Kidney (tissue), 14 donors: Measurements from ENCODE around the gene TSSK6. TPM values are rescaled to one million over a fixed set of nuclear protein-coding genes. Genes with fewer than 3 reads are reported as not detected.

ENCODE experiments used
- DNase-seq, 5 donors: peaks; one replicate each; pipeline ENCODE4 v3.0.0-alpha.2; 2013 to 2020
- FAIRE-seq: peaks from 2 replicates; lab custom pipeline; 2012; peaks lifted over from hg19 to GRCh38; lab: Jason Lieb, UNC
- H3K27ac ChIP-seq, 2 donors: one replicate each; pipeline ENCODE4 v1.7.0; 2013; ENCODE audit warnings: low read depth in 2 of 2, low read length in 2 of 2, inconsistent platforms in 1 of 2
- H3K27me3 ChIP-seq: one replicate; pipeline ENCODE4 v1.7.1; 2013; ENCODE audit warnings: low read length, inconsistent platforms; ENCODE audit not compliant: control insufficient read depth, insufficient read depth
- H3K36me3 ChIP-seq, 3 donors: one replicate each; pipeline versions ENCODE4 v1.7.0 to v1.7.1; 2013; ENCODE audit warnings: low read length in 3 of 3, control low read depth in 1 of 3, inconsistent platforms in 1 of 3; ENCODE audit not compliant: insufficient read depth in 3 of 3, control insufficient read depth in 2 of 3
- H3K4me1 ChIP-seq, 3 donors: one replicate each; pipeline versions ENCODE4 v1.7.0 to v1.7.1; 2013; ENCODE audit warnings: low read length in 3 of 3, inconsistent platforms in 1 of 3, low read depth in 1 of 3; ENCODE audit not compliant: control insufficient read depth in 2 of 3, insufficient read depth in 2 of 3
- H3K4me3 ChIP-seq, 3 donors: one replicate each; pipeline versions ENCODE4 v1.7.0 to v1.8.1; 2013; ENCODE audit warnings: low read length in 3 of 3, control low read depth in 1 of 3, inconsistent platforms in 1 of 3
- H3K9ac ChIP-seq, 3 donors: one replicate each; pipeline versions ENCODE4 v1.7.0 to v1.7.1; 2013; ENCODE audit warnings: low read length in 3 of 3, control low read depth in 1 of 3, inconsistent platforms in 1 of 3
- H3K9me3 ChIP-seq, 3 donors: one replicate each; pipeline versions ENCODE4 v1.7.0 to v1.7.1; 2013; ENCODE audit warnings: low read length in 3 of 3, control low read depth in 1 of 3, inconsistent platforms in 1 of 3; ENCODE audit not compliant: control insufficient read depth in 2 of 3, insufficient read depth in 1 of 3
- intact Hi-C: fragments of 100-400 bp; cut with DNase I; formaldehyde crosslinking; loops from one replicate; pipeline ENCODE4 v1.11.1; 2022
- polyA plus RNA-seq: library from polyadenylated mRNA; stranded (reverse); fragments of 350-450 nt; fragmentation: Illumina TruSeq; extraction: RNeasy Lipid Tissue Mini Kit (QIAGEN cat#74804); gene quantifications from one replicate; pipeline ENCODE4 v1.2.3, GENCODE V29; 2014; ENCODE audit warnings: low read depth, low replicate concordance; ENCODE audit not compliant: insufficient read depth
- total RNA-seq: library from RNA; stranded (reverse); fragmentation: NEBNext Ultra II Directional; extraction: Animal tissue kit (Norgen Biotek cat#: 25700); gene quantifications from one replicate; pipeline ENCODE4 v1.2.1, GENCODE V29; 2021
- TF ChIP-seq, protein P1 (sequence below): IDR thresholded peaks from 3 replicates; pipeline ENCODE4 v1.5.1; 2012; ENCODE audit warnings: mild to moderate bottlenecking, moderate library complexity, borderline replicate concordance; ENCODE audit not compliant: insufficient read depth; ENCODE audit errors: extremely low read depth
- donor health status: control.
- donor health status: control.
- donor health status: control.
- donor health status: control.
- donor health status: control.
- donor health status: DM: yes; HTN: yes; CAD: no.
- donor health status: Normal renal cell carcinoma (clear cell type).

TSSK6 gene
- total and polyA plus RNA-seq, 2 donors from 2014 or later = 1.4 to 3.7 TPM

DNA sequence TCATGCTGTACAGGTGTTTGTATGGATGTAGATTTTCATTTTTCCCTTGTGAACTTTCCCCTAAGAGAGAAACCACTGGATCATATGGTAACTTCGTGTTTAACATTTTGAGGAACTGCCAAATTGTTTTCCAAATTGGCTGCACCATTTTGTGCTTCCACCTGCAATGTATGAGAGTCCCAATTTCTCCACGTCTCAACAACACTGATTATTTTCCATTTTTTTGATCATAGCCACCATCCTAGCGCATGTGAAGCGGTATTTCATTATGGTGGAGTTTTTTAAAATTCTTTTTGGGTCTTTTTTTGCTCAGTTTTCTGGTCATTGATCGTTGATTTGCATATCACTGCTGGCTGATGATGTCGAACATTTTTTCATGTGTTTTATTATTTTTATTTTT is 5.6 kb upstream of the TSSK6 start:
- Histone ChIP-seq H3K27ac (no peak overlapping the region), H3K4me1 (peaks cover 0 to 3% (median 2%) of the 10 kb centered on the region in 3 donors), H3K27me3 (no peaks in the 10 kb centered on the region), H3K9ac (no peak overlapping the region), H3K9me3 (no peaks in the 10 kb centered on the region), H3K4me3 (no peak overlapping the region), H3K36me3 (peaks cover 0 to 8% (median 4%) of the 10 kb centered on the region in 3 donors)
- no peak for DNase-seq
- intact Hi-C loops = no loop called here
- no peak for FAIRE-seq
- TF ChIP-seq, protein P1, sequence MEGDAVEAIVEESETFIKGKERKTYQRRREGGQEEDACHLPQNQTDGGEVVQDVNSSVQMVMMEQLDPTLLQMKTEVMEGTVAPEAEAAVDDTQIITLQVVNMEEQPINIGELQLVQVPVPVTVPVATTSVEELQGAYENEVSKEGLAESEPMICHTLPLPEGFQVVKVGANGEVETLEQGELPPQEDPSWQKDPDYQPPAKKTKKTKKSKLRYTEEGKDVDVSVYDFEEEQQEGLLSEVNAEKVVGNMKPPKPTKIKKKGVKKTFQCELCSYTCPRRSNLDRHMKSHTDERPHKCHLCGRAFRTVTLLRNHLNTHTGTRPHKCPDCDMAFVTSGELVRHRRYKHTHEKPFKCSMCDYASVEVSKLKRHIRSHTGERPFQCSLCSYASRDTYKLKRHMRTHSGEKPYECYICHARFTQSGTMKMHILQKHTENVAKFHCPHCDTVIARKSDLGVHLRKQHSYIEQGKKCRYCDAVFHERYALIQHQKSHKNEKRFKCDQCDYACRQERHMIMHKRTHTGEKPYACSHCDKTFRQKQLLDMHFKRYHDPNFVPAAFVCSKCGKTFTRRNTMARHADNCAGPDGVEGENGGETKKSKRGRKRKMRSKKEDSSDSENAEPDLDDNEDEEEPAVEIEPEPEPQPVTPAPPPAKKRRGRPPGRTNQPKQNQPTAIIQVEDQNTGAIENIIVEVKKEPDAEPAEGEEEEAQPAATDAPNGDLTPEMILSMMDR = no peak

DNA sequence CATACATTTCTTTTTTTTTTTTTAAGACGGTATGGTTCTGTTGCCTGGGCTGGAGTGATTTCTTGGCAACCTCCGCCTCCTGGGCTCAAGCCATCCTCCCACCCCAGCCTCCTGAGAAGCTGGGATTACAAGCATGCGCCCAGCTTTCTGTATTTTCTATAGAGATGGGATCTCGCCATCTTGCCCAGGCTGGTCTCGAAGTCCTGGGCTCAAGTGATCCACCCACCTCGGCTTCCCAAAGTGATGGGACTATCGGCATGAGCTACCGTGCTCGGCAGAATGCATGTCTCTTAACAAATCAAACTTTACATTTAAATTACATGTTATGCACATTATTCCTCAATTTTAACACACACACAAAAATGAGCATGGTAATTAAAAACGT is 1.9 kb upstream of the TSSK6 start:
- Histone ChIP-seq H3K9me3 (no peaks in the 10 kb centered on the region), H3K36me3 (peaks cover 0 to 5% (median 2%) of the 10 kb centered on the region in 3 donors), H3K4me1 (peaks cover 0 to 9% (median 8%) of the 10 kb centered on the region in 3 donors), H3K27me3 (no peaks in the 10 kb centered on the region), H3K9ac (peak overlapping the region in 1 of 3 donors; percentile 90), H3K4me3 (peak overlapping the region in 1 of 3 donors; percentile 97), H3K27ac (no peak overlapping the region)
- no peak for DNase-seq
- intact Hi-C loops = no loop called here
- no peak for FAIRE-seq
- TF ChIP-seq, protein P1 = no peak

DNA sequence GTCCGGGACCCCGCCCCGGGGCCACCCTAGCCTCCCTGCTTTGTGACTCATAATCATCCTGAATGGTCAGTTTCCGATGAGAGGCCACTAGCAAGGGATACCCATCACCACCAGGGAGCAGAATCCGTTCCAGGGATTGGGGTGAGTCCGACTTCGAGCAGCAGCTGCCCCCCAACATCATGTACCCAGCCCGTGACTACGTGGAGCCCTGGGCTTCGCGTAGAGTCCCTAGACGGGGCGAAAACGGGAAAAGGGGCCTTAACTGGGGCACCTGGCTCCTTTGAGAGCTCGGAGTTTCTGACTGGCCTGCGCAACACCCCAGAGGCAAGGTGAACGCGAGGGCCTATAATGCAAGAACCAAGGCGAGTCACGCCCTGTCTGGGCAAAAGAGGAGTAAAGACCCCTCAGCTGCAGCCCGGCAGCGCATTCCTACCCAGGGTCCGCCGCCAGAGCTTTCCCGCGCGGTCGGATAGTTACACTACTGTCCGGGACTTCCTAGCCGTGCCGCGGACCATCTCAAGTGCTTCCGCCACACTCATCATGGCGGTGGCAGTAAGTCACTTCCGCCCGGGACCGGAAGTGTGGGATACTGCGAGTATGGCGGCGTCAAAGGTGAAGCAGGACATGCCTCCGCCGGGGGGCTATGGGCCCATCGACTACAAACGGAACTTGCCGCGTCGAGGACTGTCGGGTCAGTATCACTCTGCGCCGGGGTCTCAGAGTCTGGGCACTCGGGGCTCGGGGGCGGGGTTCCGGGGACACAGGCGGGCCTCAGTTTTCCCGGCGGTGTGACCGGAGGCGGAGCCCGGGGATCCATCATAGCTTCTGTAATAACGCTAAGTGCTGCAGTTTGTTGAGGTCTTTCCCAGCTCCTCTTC is 533 bp upstream of the TSSK6 start, which contains the start of gene NDUFA13:
TSS of gene NDUFA13 (plus strand) at position 584 of the 878 bp plus-strand sequence. CDS start at position 598, 14 bp downstream.
- TF ChIP-seq, protein P1 = no peak
- no peak for FAIRE-seq
- peak; percentile 95 to 98 (median 96) for DNase-seq
- intact Hi-C loops = no loop called here
- Histone ChIP-seq H3K27ac (peak within 1 kb of the TSS; percentile 32 to 83), H3K27me3 (no peaks in the 10 kb centered on the region), H3K36me3 (peaks cover 0 to 5% (median 2%) of the 10 kb centered on the region in 3 donors), H3K9me3 (no peaks in the 10 kb centered on the region), H3K4me1 (peaks cover 0 to 9% (median 8%) of the 10 kb centered on the region in 3 donors), H3K4me3 (peak within 1 kb of the TSS; percentile 95 to 97 (median 95)), H3K9ac (peak within 1 kb of the TSS; percentile 90 to 99 (median 92))
